ENCODE results near the gene LARP6.
"Not testable (repeated sequence)": the region's sequence is repeated elsewhere in the genome, so short reads cannot be mapped to it uniquely, and the experiment has no call there.

LARP6 gene

GRCh38 chr15:70829371-70830166, 24.4 kb downstream of the LARP6 start:
- no peak for DNase-seq

GRCh38 chr15:70827721-70828120, 26.2 kb downstream of the LARP6 start:
- no peak for DNase-seq

- no peak for DNase-seq
These were observed 27.3 kb downstream of the LARP6 start for GRCh38 chr15:70826634-70827033.

- DNase-seq, result no peak
These were observed 28.1 kb downstream of the LARP6 start for GRCh38 chr15:70825841-70826240.

GRCh38 chr15:70823196-70823595, 30.8 kb downstream of the LARP6 start:
- DNase-seq, result no peak

GRCh38 chr15:70820214-70820613, 33.7 kb downstream of the LARP6 start:
- no peak for DNase-seq

GRCh38 chr15:70818580-70818979, 35.4 kb downstream of the LARP6 start:
- no peak for DNase-seq

- DNase-seq, result no peak
These were observed 36.7 kb downstream of the LARP6 start for GRCh38 chr15:70817266-70817665.

- DNase-seq, result peak; percentile 86
These were observed 38.4 kb downstream of the LARP6 start for GRCh38 chr15:70815604-70816003.

GRCh38 chr15:70815011-70815410, 38.9 kb downstream of the LARP6 start:
- DNase-seq, result not testable (repeated sequence)

GRCh38 chr15:70812827-70813364, 41.1 kb downstream of the LARP6 start:
- no peak for DNase-seq

GRCh38 chr15:70810916-70811578, 42.9 kb downstream of the LARP6 start:
- no peak for DNase-seq

GRCh38 chr15:70806992-70807712, 46.8 kb downstream of the LARP6 start:
- no peak for DNase-seq

GRCh38 chr15:70804388-70804787, 49.6 kb downstream of the LARP6 start:
- DNase-seq, result not testable (repeated sequence)

GRCh38 chr15:70802629-70803028, 51.3 kb downstream of the LARP6 start:
- DNase-seq, result no peak

GRCh38 chr15:70801109-70801508, 52.8 kb downstream of the LARP6 start:
- DNase-seq, result no peak

GRCh38 chr15:70799667-70800450, 54.1 kb downstream of the LARP6 start:
- DNase-seq, result no peak

- no peak for DNase-seq
These were observed 56.5 kb downstream of the LARP6 start for GRCh38 chr15:70797464-70797863.

- DNase-seq, result no peak
These were observed 57.2 kb downstream of the LARP6 start for GRCh38 chr15:70796516-70797310.

GRCh38 chr15:70795311-70795665, 58.7 kb downstream of the LARP6 start:
- no peak for DNase-seq

- DNase-seq, result no peak
These were observed 59.2 kb downstream of the LARP6 start for GRCh38 chr15:70794596-70795310.

Data from NCI-H526 treated with DMSO at 0.1 percent for 48 hours (cell line).